DMS 273 treated with DMSO at 0.1 percent for 48 hours (cell line): ENCODE measurements around the gene NKX6-2.
"Not testable (repeated sequence)": the region's sequence is repeated elsewhere in the genome, so short reads cannot be mapped to it uniquely, and the experiment has no call there.

Experiments
- DNase-seq: peaks from one replicate; lab custom pipeline; 2025; lab: John Stamatoyannopoulos, UW

The NKX6-2 gene

GRCh38 chr10:132796846-132797245 is 10.9 kb upstream of the NKX6-2 start:
- DNase-seq = no peak

GRCh38 chr10:132793871-132794849 is 8.2 kb upstream of the NKX6-2 start:
- no peak for DNase-seq

- DNase-seq = no peak
These were observed 7.3 kb upstream of the NKX6-2 start for GRCh38 chr10:132793213-132793612.

- no peak for DNase-seq
These were observed 6.8 kb upstream of the NKX6-2 start for GRCh38 chr10:132792796-132793195.

GRCh38 chr10:132792099-132792498 is 6.2 kb upstream of the NKX6-2 start:
- DNase-seq = not testable (repeated sequence)

- no peak for DNase-seq
These were observed 5.2 kb upstream of the NKX6-2 start for GRCh38 chr10:132790934-132791829.

GRCh38 chr10:132790470-132790869 is 4.5 kb upstream of the NKX6-2 start:
- no peak for DNase-seq

- DNase-seq = no peak
These were observed 3.8 kb upstream of the NKX6-2 start for GRCh38 chr10:132789659-132790148.

GRCh38 chr10:132788831-132789219 is 2.9 kb upstream of the NKX6-2 start:
- no peak for DNase-seq

GRCh38 chr10:132788180-132788830 is 2.4 kb upstream of the NKX6-2 start:
- no peak for DNase-seq

GRCh38 chr10:132787495-132788179 is 1.7 kb upstream of the NKX6-2 start:
- no peak for DNase-seq

GRCh38 chr10:132786884-132787494 is 1.0 kb upstream of the NKX6-2 start:
- no peak for DNase-seq

GRCh38 chr10:132786476-132786883 is 533 bp upstream of the NKX6-2 start:
- DNase-seq = no peak

- DNase-seq = no peak
These were observed 853 bp downstream of the NKX6-2 start for GRCh38 chr10:132784866-132785722.

GRCh38 chr10:132783940-132784865 is 1.7 kb downstream of the NKX6-2 start:
- DNase-seq = no peak

GRCh38 chr10:132783165-132783939 is 2.6 kb downstream of the NKX6-2 start:
- DNase-seq = no peak

GRCh38 chr10:132781556-132781955 is 4.4 kb downstream of the NKX6-2 start:
- DNase-seq = no peak

GRCh38 chr10:132780356-132780755 is 5.6 kb downstream of the NKX6-2 start:
- DNase-seq = no peak
